HG03558 (cell line): ENCODE measurements around the gene SLC4A8.

Source experiments
- ATAC-seq: cut with Tn5 transposase; IDR thresholded peaks from one replicate; pipeline ENCODE4 v1.9.1; 2021; ENCODE audit warnings: moderate number of reproducible peaks; ENCODE audit not compliant: unreplicated experiment; ENCODE audit errors: extremely low read depth

The SLC4A8 gene

GRCh38 chr12:51424662-51425539, at the start of gene SLC4A8:
Gene SLC4A8 (plus strand): TSS chr12:51424831. CDS start chr12:51424988, 157 bp downstream.
- ATAC-seq = peak; percentile 58

DNA sequence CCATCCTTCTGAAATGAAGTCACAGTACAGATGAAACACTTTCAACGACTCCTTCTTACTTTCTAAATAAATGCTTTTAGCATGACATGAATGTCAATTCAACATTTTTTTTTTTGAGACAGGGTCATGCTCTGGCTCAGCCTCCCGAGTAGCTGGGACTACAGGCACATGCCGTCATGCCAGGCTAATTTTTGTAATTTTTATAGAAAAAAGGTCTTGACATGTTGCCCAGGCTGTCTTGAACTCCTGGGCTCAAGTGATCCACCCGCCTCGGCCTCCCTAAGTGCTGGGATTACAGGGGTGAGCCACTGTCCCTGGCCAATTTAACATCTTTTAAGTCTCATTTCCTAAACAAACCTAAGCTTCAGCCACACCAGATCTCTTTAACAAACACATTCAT, 49.8 kb upstream of the SLC4A8 start:
- ATAC-seq = no peak

DNA sequence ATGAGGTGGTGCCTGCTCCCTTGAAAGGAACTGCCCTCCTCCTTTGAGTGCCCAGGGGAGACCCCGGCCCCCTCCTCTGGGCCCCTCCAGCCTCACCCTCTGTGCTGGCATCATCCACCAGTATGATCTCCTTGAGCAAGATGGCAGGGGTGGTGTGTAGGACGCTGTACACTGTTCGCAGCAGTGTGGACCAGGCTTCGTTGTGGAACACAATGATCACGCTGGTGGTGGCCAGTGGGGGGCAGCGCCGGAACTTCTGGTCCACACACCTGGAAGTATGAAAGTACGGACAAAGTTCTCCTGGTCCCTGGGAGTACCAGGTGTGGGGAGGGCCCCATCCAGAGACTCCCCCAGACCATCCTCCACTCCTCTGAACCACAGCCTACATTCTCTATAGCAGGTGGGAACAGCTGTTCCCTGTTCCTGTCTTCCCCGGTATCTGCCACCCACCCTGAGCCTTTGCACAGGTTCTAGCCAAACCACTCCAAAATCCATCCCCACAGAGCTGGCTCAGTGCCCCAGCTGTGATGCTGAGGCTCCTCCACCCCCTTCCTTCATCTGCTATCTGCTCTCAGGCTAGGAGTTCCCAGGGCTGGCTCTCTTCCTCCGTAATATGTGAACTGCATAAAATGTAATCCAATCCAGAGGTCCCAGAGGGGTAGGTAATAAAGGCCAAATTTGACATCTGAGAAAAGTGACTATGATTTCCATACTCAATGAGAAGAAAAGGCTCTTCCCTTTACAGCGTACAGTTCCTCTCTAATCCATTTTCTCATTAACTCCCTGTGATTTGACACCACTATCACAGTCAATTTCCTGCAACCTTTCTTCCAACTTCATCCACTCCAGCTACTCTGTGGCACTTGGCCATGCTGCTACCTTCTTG, 47.3 kb upstream of the SLC4A8 start:
- no peak for ATAC-seq

- no peak for ATAC-seq
Measured at GRCh38 chr12:51378749-51379148, 45.9 kb upstream of the SLC4A8 start.

DNA sequence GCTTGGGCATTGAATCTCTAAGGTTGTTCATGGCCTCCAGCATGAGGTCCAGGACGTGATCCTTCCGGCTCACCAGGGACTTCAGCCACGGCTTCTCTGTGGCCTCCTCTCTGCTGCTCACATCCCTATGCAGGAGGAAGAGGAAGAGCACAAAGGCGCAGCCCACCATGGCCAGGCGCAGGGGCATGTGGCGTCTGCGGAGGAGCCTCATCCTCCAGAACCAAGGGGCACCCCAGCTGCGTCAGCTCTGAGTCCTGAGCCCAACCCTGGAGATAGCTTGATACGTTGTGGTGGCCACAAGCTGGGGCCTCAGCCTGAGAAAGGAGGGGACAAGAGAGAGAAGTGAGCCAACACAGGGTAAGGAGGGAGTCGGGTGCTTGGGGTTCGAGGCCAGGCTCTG, 45.1 kb upstream of the SLC4A8 start:
- ATAC-seq = no peak

DNA sequence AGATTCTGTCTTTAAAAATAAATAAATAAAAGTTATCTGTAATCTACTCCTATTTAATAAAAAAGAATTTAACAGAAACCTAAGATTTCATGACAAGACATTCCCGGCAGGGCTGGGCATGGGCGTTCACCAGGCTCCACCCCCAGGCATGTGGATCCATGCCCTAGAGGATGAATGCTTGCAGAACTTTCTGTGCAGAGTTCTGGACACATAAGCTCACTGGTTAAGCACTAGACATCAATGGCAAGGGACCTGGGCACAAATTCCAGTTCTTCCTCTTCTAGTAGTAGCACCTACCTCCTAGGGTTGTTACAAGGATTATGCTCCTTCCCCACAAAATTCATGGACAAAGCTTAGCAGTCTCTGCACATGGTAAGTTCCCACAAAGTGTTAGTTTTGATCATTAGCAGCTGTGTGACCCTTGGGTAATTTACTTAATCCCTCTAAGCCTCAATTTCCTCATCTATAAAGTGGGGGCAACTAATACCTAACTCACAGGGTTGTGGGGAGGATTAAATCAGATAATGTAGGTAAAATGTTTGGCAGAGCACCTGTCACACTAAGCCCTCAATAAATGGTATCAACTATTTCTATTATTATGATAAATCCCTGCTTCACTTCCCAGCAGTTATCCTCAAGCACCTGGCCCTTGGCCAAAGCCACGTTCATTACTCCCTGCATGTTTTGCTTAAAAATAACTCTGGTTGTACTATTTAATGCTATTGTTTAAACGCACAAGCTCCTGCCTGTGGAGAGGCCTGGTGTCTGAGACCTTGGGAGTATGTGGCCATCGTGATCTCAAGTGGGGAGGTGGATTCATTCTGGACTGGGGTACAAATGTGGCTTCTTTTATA, 43.2 kb upstream of the SLC4A8 start:
- no peak for ATAC-seq

DNA sequence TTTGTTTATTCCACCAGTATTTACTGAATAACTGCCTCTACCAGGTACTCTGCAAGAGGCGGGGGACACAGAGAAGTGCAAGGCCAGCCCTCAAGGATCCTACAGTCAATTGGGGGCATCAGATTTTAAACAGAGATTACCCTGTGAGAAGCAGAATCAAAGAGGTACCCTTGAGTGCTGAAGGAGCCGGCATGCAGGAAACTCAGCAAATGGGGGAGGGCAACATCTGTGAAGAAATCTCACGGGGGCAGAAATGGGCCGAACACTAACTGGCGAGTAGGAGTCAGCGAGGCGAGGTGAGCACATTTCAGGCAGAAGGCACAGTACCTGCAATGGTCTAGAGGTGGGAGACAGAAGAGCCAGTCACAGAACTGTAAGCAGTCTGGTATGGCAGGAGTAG, 42.5 kb upstream of the SLC4A8 start:
- ATAC-seq = no peak

DNA sequence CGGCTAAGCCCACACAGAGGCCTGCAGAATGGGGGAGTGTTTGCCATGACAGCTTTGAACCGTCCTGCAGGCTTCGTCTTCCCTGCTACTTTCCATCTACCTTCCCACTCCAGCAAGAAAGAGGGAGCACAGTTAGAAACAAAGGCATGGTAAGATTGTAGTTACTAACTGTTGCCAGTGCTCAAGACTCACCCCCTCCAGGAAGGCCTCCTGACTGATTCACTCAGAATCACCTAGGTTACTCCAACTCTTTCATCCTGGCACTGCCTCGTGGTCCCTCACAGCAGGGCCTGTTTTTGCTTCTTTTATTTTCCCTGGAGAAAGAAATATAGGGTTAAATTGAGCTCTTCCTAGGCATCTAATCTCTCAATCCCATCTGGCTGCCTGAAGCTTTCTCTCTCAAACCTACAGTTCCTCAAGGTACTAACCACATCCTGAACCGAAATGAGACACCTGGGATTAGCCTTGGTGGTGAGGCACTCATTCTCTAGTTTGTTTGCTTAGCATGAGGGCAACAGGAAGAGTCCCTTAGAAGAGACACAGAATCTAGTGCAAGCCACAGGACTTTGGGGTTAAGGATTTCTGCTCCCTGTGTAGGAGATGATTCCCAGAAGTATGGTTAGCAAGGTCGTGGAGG, 41.2 kb upstream of the SLC4A8 start:
- ATAC-seq = no peak

DNA sequence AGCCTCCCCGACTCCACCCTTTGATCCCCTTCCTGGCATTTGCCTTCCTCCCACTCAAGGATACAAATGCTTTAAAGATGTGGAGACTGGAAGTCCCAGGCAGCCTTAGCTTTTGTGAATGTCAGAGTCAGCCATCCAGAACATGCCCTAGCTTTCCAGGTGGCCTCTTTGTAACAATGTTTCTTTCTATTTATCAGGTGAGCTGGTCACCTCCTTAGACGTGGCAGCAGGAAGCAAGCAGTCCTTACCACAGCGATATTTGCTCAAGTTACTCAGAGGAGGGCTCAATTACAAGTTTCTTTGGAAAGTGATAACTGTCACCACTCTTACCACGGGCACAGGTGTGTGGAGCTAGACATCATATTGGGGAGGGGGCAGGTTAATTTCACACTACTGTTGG, 38.3 kb upstream of the SLC4A8 start:
- ATAC-seq = no peak

- ATAC-seq = no peak
Measured at GRCh38 chr12:51388069-51388799, 36.4 kb upstream of the SLC4A8 start.

- no peak for ATAC-seq
Measured at GRCh38 chr12:51388846-51389245, 35.8 kb upstream of the SLC4A8 start.

GRCh38 chr12:51389302-51389999, 35.2 kb upstream of the SLC4A8 start:
- no peak for ATAC-seq

- no peak for ATAC-seq
Measured at GRCh38 chr12:51390457-51390856, 34.2 kb upstream of the SLC4A8 start.

- no peak for ATAC-seq
Measured at GRCh38 chr12:51390891-51391282, 33.7 kb upstream of the SLC4A8 start.

DNA sequence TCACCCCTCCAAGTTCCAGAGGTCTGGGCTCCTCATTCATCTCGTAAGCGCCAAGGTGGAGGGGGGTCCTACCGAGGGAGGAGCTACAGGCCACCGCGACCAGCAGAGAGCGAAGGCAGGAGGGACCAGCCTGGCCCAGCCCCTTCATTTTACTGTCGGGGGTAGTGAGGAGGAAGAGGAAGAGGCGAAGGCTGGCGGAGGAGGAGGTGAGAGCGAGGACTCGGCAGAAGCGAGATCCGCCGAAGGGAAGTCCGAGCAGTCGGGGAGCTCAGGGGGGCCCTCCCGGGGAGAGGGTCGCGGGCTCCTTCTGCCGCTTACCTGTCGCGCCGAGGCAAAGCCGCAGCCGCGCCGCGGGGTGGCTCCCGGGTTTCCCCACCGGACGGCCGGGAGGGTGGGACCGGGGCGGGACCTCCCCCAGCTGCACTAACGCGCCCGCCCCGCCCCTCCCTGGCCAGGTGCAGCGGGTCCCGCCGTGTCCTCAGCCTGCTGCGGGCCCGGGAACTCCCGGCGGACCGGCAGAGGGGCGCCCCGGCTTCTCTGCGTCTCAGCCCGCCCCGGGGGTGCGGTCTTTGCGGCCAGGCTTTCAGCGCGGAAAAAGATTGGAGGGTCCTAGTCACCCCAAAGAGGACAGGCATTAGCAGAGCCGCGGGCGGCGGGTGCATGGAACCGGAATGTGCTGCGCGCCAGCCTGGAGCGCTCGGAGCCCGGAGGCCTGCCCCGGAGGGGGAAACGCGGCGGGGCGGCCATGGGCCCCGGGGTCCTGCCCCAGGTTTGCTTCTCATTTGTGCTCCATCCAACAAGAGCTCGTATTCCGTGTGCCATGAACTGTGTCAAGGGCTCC, 33.1 kb upstream of the SLC4A8 start, which contains the start of gene GALNT6:
GALNT6 (minus strand) TSS at position 124 of the 841 bp plus-strand sequence. CDS start 11,625 bp downstream, outside the sequence.
- ATAC-seq = no peak

DNA sequence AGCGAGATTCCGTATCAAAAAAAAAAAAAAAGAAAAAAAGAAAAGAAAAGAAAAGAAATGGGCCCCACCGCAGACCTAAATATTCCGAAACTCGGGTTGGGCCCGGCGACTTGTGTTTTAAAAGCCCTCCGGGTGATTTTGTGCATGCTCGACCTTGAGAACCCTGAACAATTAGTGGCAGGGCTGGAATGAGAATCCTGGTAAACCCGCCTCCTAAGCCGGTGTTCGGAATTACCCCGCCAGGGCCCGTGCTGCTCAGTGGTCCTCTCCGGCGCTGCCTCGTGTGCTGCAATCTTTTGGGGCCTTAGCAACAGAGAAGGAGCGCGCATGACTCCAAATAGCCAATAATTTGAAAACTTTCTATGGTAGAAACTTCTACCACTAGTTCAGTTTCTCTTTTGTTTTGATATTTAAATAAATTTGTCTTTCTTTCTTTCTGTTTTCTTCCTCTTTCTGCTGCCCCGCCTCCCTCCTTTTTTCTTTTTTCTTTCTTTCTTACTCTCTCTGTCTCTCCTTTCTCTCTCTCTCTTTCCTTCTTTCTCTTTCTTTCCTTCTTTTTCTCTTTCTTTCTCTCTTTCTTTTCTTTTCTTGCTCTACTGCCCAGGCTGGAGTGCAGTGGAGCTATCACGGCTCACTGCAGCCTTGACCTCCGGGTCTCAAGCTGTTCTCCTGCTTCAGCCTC, 31.9 kb upstream of the SLC4A8 start:
- no peak for ATAC-seq
